Esophagus squamous epithelium (tissue), 5 donors: ENCODE data around the gene THOC7. TPM values are rescaled to one million over a fixed set of nuclear protein-coding genes. Genes with fewer than 3 reads are reported as not detected.
A peak's percentile ranks its signal among the peaks of the same experiment; 100 is the strongest.

Experiments
- DNase-seq: peaks from one replicate; lab custom pipeline; 2025; lab: John Stamatoyannopoulos, UW
- H3K27ac ChIP-seq, 4 donors: fragments of 200-600 bp; sonication (generic); one replicate each; pipeline ENCODE4 v1.5.1; 2016 to 2019; ENCODE audit warnings: mild to moderate bottlenecking in 1 of 4
- H3K27me3 ChIP-seq, 4 donors: fragments of 200-600 bp; sonication (generic); 1 replicate in 3 of 4; 2 replicates in 1 of 4; pipeline versions ENCODE4 v1.5.1 to v1.6.0; 2017 to 2021; ENCODE audit warnings: antibody characterized with exemption in 1 of 4
- H3K36me3 ChIP-seq, 3 donors: fragments of 200-600 bp; sonication (generic); one replicate each; pipeline ENCODE4 v1.5.1; 2016 to 2019
- H3K4me1 ChIP-seq, 3 donors: fragments of 200-600 bp; sonication (generic); one replicate each; pipeline ENCODE4 v1.5.1; 2017 to 2019
- H3K4me3 ChIP-seq, 4 donors: fragments of 200-600 bp; sonication (generic); 1 replicate in 3 of 4; 2 replicates in 1 of 4; pipeline ENCODE4 v1.5.1; 2016 to 2019; ENCODE audit warnings: mild to moderate bottlenecking in 2 of 4, moderate library complexity in 1 of 4
- H3K9me3 ChIP-seq, 3 donors: fragments of 200-600 bp; sonication (generic); one replicate each; pipeline ENCODE4 v1.5.1; 2016 to 2019
- POLR2A ChIP-seq, 4 donors: fragments of 450-650 bp; IDR thresholded peaks; one replicate each; pipeline ENCODE4 v1.6.1; 2017; ENCODE audit warnings: antibody characterized with exemption in 4 of 4, mild to moderate bottlenecking in 4 of 4, moderate library complexity in 3 of 4
- WGBS, 2 donors: methylation state at CpG; one replicate each; pipeline ENCODE4 v1.1.5; 2018; 5-methylcytosine and 5-hydroxymethylcytosine counted together
- intact Hi-C: fragments of 100-400 bp; cut with DNase I; formaldehyde crosslinking; loops from one replicate; pipeline ENCODE4 v1.15.0; 2022
- total RNA-seq, 4 donors: library from RNA; depleted of rRNA; stranded (reverse); fragments of >200 nt; gene quantifications; one replicate each; pipeline ENCODE4 v1.1.0, GENCODE V29; 2016
- TF ChIP-seq, protein P1 (sequence below), 6 experiments: fragments of 450-650 bp in 4 of 6; fragments of 200-600 bp in 2 of 6; sonication (generic) in 2 of 6; IDR thresholded peaks; one replicate each; pipeline ENCODE4 v1.5.1; 2016 to 2019; ENCODE audit warnings: antibody characterized with exemption in 6 of 6, mild to moderate bottlenecking in 4 of 6, moderate library complexity in 4 of 6
- donor health status: DM: yes; HTN: yes; CAD: no.

The THOC7 gene
- total RNA-seq, 4 donors from 2014 or later = 50.9 to 86.9 (median 75.9) TPM

DNA sequence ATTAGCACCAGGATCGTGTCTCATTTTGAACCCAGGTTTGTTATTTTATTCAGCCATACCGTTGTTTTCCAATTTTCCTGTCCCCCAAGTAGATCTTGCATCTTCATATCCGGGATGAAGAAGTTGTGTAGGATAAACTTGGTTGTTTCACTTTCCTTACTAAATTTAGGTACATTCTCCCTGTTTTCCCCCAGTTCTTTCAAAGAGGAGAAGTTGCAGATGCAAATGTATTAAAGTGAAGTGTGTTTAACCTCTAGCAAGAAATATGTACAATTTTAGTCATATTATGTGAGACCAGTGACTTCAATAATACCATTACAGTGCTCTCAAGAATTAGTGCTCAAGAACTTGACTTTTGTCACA, 1.3 kb upstream of the THOC7 start:
- Histone ChIP-seq H3K27ac (peak overlapping the region; percentile 90 to 99 (median 96)), H3K36me3 (peaks cover 0 to 9% (median 0%) of the 10 kb centered on the region in 3 donors), H3K4me3 (peak overlapping the region; percentile 96 to 99 (median 97)), H3K4me1 (peaks cover 3 to 42% (median 19%) of the 10 kb centered on the region in 3 donors), H3K9me3 (no peaks in the 10 kb centered on the region), H3K27me3 (no peaks in the 10 kb centered on the region)
- TF ChIP-seq, protein P1, sequence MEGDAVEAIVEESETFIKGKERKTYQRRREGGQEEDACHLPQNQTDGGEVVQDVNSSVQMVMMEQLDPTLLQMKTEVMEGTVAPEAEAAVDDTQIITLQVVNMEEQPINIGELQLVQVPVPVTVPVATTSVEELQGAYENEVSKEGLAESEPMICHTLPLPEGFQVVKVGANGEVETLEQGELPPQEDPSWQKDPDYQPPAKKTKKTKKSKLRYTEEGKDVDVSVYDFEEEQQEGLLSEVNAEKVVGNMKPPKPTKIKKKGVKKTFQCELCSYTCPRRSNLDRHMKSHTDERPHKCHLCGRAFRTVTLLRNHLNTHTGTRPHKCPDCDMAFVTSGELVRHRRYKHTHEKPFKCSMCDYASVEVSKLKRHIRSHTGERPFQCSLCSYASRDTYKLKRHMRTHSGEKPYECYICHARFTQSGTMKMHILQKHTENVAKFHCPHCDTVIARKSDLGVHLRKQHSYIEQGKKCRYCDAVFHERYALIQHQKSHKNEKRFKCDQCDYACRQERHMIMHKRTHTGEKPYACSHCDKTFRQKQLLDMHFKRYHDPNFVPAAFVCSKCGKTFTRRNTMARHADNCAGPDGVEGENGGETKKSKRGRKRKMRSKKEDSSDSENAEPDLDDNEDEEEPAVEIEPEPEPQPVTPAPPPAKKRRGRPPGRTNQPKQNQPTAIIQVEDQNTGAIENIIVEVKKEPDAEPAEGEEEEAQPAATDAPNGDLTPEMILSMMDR (IDR thresholded peaks at IDR 0.05) = no peak
- TF ChIP-seq POLR2A (IDR thresholded peaks at IDR 0.05) = no peak
- intact Hi-C loops = no loop called here
- WGBS, 2 donors = 0 to 6% methylated on average over 3 of the region's 3 CpGs
- DNase-seq = no peak

DNA sequence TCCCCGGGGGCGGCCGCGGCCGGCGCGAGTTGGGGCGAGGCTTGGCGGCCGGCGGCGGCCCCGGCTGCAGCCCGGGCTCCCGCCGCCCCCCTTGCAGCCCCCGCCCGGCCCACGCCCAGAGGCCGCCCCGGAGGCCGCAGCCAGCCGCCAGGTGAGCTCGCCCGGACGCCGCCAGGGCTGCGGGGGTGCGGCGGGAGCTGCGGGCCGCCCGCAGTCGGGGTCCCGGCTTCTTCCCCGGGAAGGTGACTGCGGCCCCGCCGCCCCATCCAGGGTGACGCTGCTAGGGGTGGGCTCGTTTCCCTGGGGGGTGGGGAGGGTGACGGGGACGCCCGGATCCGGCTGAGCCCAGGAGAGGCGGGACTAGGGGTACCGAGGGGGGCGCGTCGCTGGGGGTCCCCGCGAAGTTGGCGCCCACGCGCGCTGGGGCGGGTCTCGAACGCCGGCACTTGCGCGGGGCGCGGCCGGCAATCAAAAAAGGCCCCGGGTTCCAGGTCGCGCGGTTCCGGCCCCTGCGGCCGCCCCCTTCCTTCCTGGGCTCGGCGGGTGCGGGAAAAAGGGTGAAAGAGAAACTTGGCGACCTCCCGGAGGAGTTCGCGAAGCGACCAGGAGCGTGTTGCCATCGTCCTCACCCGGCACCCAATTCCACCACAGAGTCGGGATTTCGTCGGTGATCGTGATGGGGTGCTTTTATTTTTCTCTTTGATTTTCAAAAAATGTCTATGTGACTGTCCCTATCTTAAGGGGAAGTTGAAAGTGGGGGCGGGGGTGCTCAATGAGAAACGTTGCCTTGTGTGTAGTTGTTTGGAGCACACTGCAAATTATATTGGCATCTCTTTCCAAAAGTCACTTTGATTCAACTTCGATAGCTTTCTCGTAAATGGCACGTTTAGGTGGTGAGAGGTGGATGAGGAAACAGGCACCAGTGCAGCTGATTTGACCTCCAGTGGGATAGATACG, 681 bp upstream of the THOC7 start:
- intact Hi-C loops = no loop called here
- H3K9me3 ChIP-seq = no peaks in the 10 kb centered on the region
- no peaks in the 10 kb centered on the region for H3K27me3 ChIP-seq
- H3K27ac ChIP-seq = peak overlapping the region; percentile 90 to 99 (median 96)
- H3K4me3 ChIP-seq = peak overlapping the region; percentile 96 to 99 (median 97)
- TF ChIP-seq, protein P1 (IDR thresholded peaks at IDR 0.05) = no peak
- no peak for TF ChIP-seq POLR2A (IDR thresholded peaks at IDR 0.05)
- WGBS, 2 donors = 1% methylated on average over 16 to 18 of the region's 93 CpGs
- H3K36me3 ChIP-seq = peaks cover 0 to 9% (median 0%) of the 10 kb centered on the region in 3 donors
- H3K4me1 ChIP-seq = peaks cover 3 to 35% (median 15%) of the 10 kb centered on the region in 3 donors
- DNase-seq = no peak

DNA sequence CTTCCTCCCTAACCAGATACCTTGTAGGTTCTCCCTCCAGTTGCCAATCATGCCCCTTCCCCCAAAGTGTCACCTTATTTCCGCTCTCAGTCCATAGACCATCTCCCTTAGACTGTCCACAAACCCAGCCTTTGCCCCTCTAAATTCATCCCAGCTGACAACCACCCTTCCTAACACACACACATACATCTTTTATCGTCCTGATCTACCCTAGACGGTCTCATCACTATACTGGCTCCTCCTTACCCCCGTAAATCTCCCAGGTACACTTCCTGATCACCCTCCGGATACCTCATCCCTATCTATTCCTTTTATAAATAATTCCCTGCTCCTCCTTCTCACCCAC, 828 bp downstream of the THOC7 start:
- H3K4me1 ChIP-seq = peaks cover 3 to 34% (median 15%) of the 10 kb centered on the region in 3 donors
- peak overlapping the region; percentile 97 to 99 (median 98) for H3K4me3 ChIP-seq
- TF ChIP-seq POLR2A (IDR thresholded peaks at IDR 0.05) = no peak
- TF ChIP-seq, protein P1 (IDR thresholded peaks at IDR 0.05) = no peak
- H3K27ac ChIP-seq = peak overlapping the region; percentile 94 to 99 (median 96)
- intact Hi-C loops = no loop called here
- H3K9me3 ChIP-seq = no peaks in the 10 kb centered on the region
- no peak for DNase-seq
- H3K36me3 ChIP-seq = peaks cover 0 to 9% (median 0%) of the 10 kb centered on the region in 3 donors
- 10 to 15% methylated on average over 5 of the region's 5 CpGs for WGBS, 2 donors
- H3K27me3 ChIP-seq = no peaks in the 10 kb centered on the region

DNA sequence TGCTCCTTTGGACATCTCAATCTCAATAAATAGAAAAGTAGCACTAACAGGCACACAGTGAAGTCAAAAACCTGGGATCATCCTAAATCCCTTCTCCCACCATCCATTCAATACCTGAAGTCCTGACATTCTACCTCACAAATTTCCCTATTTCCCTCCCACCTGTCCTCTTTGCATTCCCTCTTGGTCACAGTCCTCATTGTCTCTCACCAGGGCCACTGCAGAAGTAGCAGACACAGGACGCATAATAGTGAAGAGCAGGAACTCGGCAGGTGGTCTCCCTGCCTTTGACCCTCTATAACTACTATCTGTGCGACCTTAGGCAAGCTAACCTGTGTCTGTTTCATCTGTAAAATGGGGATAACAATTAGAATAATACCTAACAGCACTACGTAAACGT, 2.3 kb downstream of the THOC7 start:
- Histone ChIP-seq H3K9me3 (no peaks in the 10 kb centered on the region), H3K27me3 (no peaks in the 10 kb centered on the region), H3K27ac (no peak overlapping the region), H3K36me3 (no peaks in the 10 kb centered on the region), H3K4me1 (peaks cover 3 to 40% (median 15%) of the 10 kb centered on the region in 3 donors), H3K4me3 (no peak overlapping the region)
- DNase-seq = no peak
- 81 to 94% methylated on average over 5 of the region's 5 CpGs for WGBS, 2 donors
- TF ChIP-seq, protein P1 (IDR thresholded peaks at IDR 0.05) = no peak
- no peak for TF ChIP-seq POLR2A (IDR thresholded peaks at IDR 0.05)
- intact Hi-C loops = no loop called here

DNA sequence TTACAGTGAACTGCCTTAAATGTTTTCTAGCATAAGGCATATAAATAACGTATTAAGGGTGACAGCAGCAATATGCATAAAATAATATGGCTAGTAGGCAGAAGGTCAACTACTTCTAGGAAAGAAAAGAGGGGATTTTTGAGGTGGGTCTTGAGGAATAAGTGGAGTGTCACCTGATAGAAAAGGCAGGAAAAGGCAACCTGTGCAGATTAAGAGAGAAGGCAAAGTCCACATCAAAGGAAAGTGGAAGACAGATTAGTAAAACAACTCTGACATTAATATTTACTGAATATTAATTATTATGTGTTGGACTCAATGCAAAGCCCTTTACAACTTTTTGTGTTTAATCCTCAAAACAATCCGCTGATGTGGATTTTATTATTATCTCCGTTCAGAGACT, 2.8 kb downstream of the THOC7 start:
- no peaks in the 10 kb centered on the region for H3K27me3 ChIP-seq
- no peak overlapping the region for H3K4me3 ChIP-seq
- peaks cover 7 to 43% (median 15%) of the 10 kb centered on the region in 3 donors for H3K4me1 ChIP-seq
- TF ChIP-seq, protein P1 (IDR thresholded peaks at IDR 0.05) = no peak
- no peak for TF ChIP-seq POLR2A (IDR thresholded peaks at IDR 0.05)
- H3K27ac ChIP-seq = no peak overlapping the region
- no peaks in the 10 kb centered on the region for H3K9me3 ChIP-seq
- intact Hi-C loops = no loop called here
- no peak for DNase-seq
- WGBS, 2 donors = 85 to 87% methylated on average over 3 of the region's 3 CpGs
- no peaks in the 10 kb centered on the region for H3K36me3 ChIP-seq
